IMR-90 (cell line): ENCODE results near the gene DIP2B. TPM values are rescaled to one million over a fixed set of nuclear protein-coding genes. Genes with fewer than 3 reads are reported as not detected.

Source experiments
- ATAC-seq: fragments of 200-7000 bp; cut with Tn5 transposase; 2 replicates; pipeline ENCODE4 v1.9.1; 2020; ENCODE audit warnings: low read depth, mild to moderate bottlenecking, moderate library complexity
- BruUV-seq: library from RNA; stranded (reverse); fragments of 400-500 nt; replicated peaks from 2 replicates; lab custom pipeline; 2021; lab: Mats Ljungman, UMichigan
- CTCF ChIA-PET: fragments of 300-600 bp; formaldehyde crosslinking; extraction: SDS; loops from one replicate; lab custom pipeline; 2021; ENCODE audit warnings: antibody characterized with exemption; lab: Yijun Ruan, JAX
- POLR2A ChIA-PET: fragments of 300-600 bp; sonication (Branson Sonifier 250); formaldehyde crosslinking; loops from one replicate; lab custom pipeline; 2022; ENCODE audit warnings: antibody characterized with exemption; ENCODE audit not compliant: unreplicated experiment; lab: Charles Lee
- DNase-seq: peaks from one replicate; pipeline ENCODE4 v3.0.0; 2013
- H2AFZ ChIP-seq: replicated peaks from 2 replicates; pipeline ENCODE3; 2013; ENCODE audit warnings: low read length, mild to moderate bottlenecking; ENCODE audit not compliant: poor library complexity
- H2AK5ac ChIP-seq: 2 replicates; pipeline ENCODE4 v1.6.1; 2013; ENCODE audit warnings: low read depth, low read length, inconsistent platforms
- H2AK9ac ChIP-seq: replicated peaks from 2 replicates; pipeline ENCODE3; 2013; ENCODE audit warnings: mild to moderate bottlenecking, low read depth, low read length, moderate library complexity; ENCODE audit not compliant: poor library complexity
- H2BK120ac ChIP-seq: 2 replicates; pipeline ENCODE4 v1.6.1; 2013; ENCODE audit warnings: low read depth, low read length, inconsistent platforms
- H2BK15ac ChIP-seq: 3 replicates; pipeline ENCODE4 v1.6.1; 2013; ENCODE audit warnings: low read depth, low read length, inconsistent platforms
- H2BK20ac ChIP-seq: 2 replicates; pipeline ENCODE4 v1.6.1; 2013; ENCODE audit warnings: low read depth, mild to moderate bottlenecking, inconsistent platforms, low read length, moderate library complexity
- H2BK5ac ChIP-seq: 2 replicates; pipeline ENCODE4 v1.6.1; 2013; ENCODE audit warnings: mild to moderate bottlenecking, low read depth, low read length, inconsistent platforms; ENCODE audit not compliant: poor library complexity, severe bottlenecking
- H3K14ac ChIP-seq: replicated peaks from 2 replicates; pipeline ENCODE4 v1.6.1; 2013; ENCODE audit warnings: low read depth, low read length, inconsistent platforms
- H3K18ac ChIP-seq: 2 replicates; pipeline ENCODE4 v1.6.1; 2013; ENCODE audit warnings: low read depth, low read length, control low read depth
- H3K23ac ChIP-seq: 2 replicates; pipeline ENCODE4 v1.6.1; 2013; ENCODE audit warnings: low read depth, low read length, inconsistent platforms
- H3K27ac ChIP-seq: 2 replicates; pipeline ENCODE4 v1.5.1; 2013; ENCODE audit warnings: mild to moderate bottlenecking, control low read depth, low read length; ENCODE audit not compliant: insufficient read depth
- H3K27me3 ChIP-seq: 2 replicates; pipeline ENCODE4 v1.6.1; 2013; ENCODE audit warnings: low read length; ENCODE audit not compliant: control insufficient read depth, insufficient read depth
- H3K36me3 ChIP-seq: 2 replicates; pipeline ENCODE4 v1.6.1; 2013; ENCODE audit warnings: low read length, mixed read lengths; ENCODE audit not compliant: control insufficient read depth, insufficient read depth
- H3K4ac ChIP-seq: 2 replicates; pipeline ENCODE4 v1.6.1; 2013; ENCODE audit warnings: low read depth, low read length, inconsistent platforms
- H3K4me1 ChIP-seq: 2 replicates; pipeline ENCODE4 v1.6.1; 2013; ENCODE audit warnings: low read length, mixed read lengths; ENCODE audit not compliant: control insufficient read depth, insufficient read depth
- H3K4me2 ChIP-seq: 2 replicates; pipeline ENCODE4 v1.6.1; 2013; ENCODE audit warnings: low read depth, mild to moderate bottlenecking, control low read depth, low read length, moderate library complexity
- H3K4me3 ChIP-seq: 2 replicates; pipeline ENCODE4 v1.5.1; 2013; ENCODE audit warnings: low read depth, mild to moderate bottlenecking, control low read depth, low read length, moderate library complexity; ENCODE audit not compliant: insufficient read depth
- H3K56ac ChIP-seq: 2 replicates; pipeline ENCODE4 v1.6.1; 2013; ENCODE audit warnings: low read length, inconsistent platforms; ENCODE audit not compliant: insufficient read depth; ENCODE audit errors: extremely low read depth
- H3K79me1 ChIP-seq, 2 experiments: 2 replicates each; pipeline ENCODE4 v1.6.1; 2013; ENCODE audit warnings: low read length in 2 of 2, inconsistent platforms in 1 of 2, low read depth in 1 of 2
- H3K9ac ChIP-seq: 2 replicates; pipeline ENCODE4 v1.6.1; 2013; ENCODE audit warnings: low read depth, low read length, control low read depth
- H3K9me1 ChIP-seq: 2 replicates; pipeline ENCODE4 v1.6.1; 2013; ENCODE audit warnings: low read length, inconsistent platforms; ENCODE audit not compliant: insufficient read depth
- H3K9me3 ChIP-seq: 2 replicates; pipeline ENCODE4 v1.6.1; 2013; ENCODE audit warnings: low read length; ENCODE audit not compliant: control insufficient read depth, insufficient read depth
- H4K20me1 ChIP-seq: 2 replicates; pipeline ENCODE4 v1.6.1; 2013; ENCODE audit warnings: low read length, inconsistent platforms; ENCODE audit not compliant: insufficient read depth
- H4K5ac ChIP-seq: 2 replicates; pipeline ENCODE4 v1.6.1; 2013; ENCODE audit warnings: mild to moderate bottlenecking, low read depth, low read length, control low read depth
- H4K8ac ChIP-seq, 2 experiments: 2 replicates each; pipeline ENCODE4 v1.6.1; 2013; ENCODE audit warnings: low read depth in 2 of 2, low read length in 2 of 2, control low read depth in 1 of 2, inconsistent platforms in 1 of 2
- H4K91ac ChIP-seq: 2 replicates; pipeline ENCODE4 v1.6.1; 2013; ENCODE audit warnings: low read depth, low read length, inconsistent platforms; ENCODE audit not compliant: insufficient read depth
- BHLHE40 ChIP-seq: fragments of 150-350 bp; IDR thresholded peaks from 2 replicates; pipeline ENCODE4 v1.6.1; 2016; ENCODE audit warnings: mild to moderate bottlenecking, low read depth, low read length
- CEBPB ChIP-seq: IDR thresholded peaks from 2 replicates; pipeline ENCODE4 v1.6.1; 2012; ENCODE audit warnings: low read depth, low read length, improper control_type of control experiment
- CHD1 ChIP-seq: IDR thresholded peaks from 2 replicates; pipeline ENCODE4 v1.6.1; 2012; ENCODE audit warnings: low read depth, low read length, improper control_type of control experiment
- CTCF ChIP-seq: conservative IDR thresholded peaks from 2 replicates; pipeline ENCODE4 v1.5.1; 2012; ENCODE audit warnings: mild to moderate bottlenecking, low read depth, low read length, improper control_type of control experiment
- ELK1 ChIP-seq: fragments of 150-350 bp; IDR thresholded peaks from 2 replicates; pipeline ENCODE4 v1.6.1; 2016; ENCODE audit warnings: low read depth, mild to moderate bottlenecking, low read length, moderate library complexity, borderline replicate concordance
- FOS ChIP-seq: fragments of 150-350 bp; IDR thresholded peaks from 2 replicates; pipeline ENCODE4 v1.6.1; 2016; ENCODE audit warnings: low read depth, low read length
- MAFK ChIP-seq: IDR thresholded peaks from 2 replicates; pipeline ENCODE4 v1.6.1; 2012; ENCODE audit warnings: low read depth, low read length, improper control_type of control experiment
- MXI1 ChIP-seq: IDR thresholded peaks from 2 replicates; pipeline ENCODE4 v1.6.1; 2012; ENCODE audit warnings: low read depth, mild to moderate bottlenecking, low read length, moderate library complexity, borderline replicate concordance
- NFE2L2 ChIP-seq: fragments of 150-350 bp; IDR thresholded peaks from 2 replicates; pipeline ENCODE4 v1.6.1; 2016; ENCODE audit warnings: low read depth, mild to moderate bottlenecking, low read length
- POLR2A ChIP-seq: IDR thresholded peaks from 2 replicates; pipeline ENCODE4 v1.6.1; 2012; ENCODE audit warnings: mild to moderate bottlenecking, low read depth, low read length
- RAD21 ChIP-seq: IDR thresholded peaks from 2 replicates; pipeline ENCODE4 v1.6.1; 2012; ENCODE audit warnings: low read length, improper control_type of control experiment
- RCOR1 ChIP-seq: IDR thresholded peaks from 2 replicates; pipeline ENCODE4 v1.6.1; 2012; ENCODE audit warnings: mild to moderate bottlenecking, low read length, improper control_type of control experiment; ENCODE audit not compliant: insufficient replicate concordance
- SMC3 ChIP-seq: fragments of 150-350 bp; IDR thresholded peaks from 2 replicates; pipeline ENCODE4 v1.6.1; 2016; ENCODE audit warnings: low read depth, mild to moderate bottlenecking, antibody characterized with exemption, low read length, moderate library complexity
- USF2 ChIP-seq: fragments of 150-350 bp; IDR thresholded peaks from 2 replicates; pipeline ENCODE4 v1.6.1; 2017; ENCODE audit warnings: mild to moderate bottlenecking, antibody characterized with exemption, low read length, low read depth
- WGBS, 2 experiments: methylation state at CpG; one replicate each; pipeline versions ENCODE4 v1.1.5 to v1.1.7; 2013; ENCODE audit warnings: missing lambda C conversion rate in 2 of 2; ENCODE audit not compliant: insufficient read length in 1 of 2; ENCODE audit errors: extremely low coverage in 2 of 2; 5-methylcytosine and 5-hydroxymethylcytosine counted together
- dilution Hi-C: fragments of 300-500 bp; cut with HindIII; formaldehyde crosslinking; loops from one replicate; pipeline ENCODE4 v1.14.3; 2018; ENCODE audit warnings: low sequenced_read_pairs; ENCODE audit not compliant: unreplicated experiment
- in situ Hi-C: fragments of 300-500 bp; cut with MboI; formaldehyde crosslinking; loops from 3 replicates; pipeline ENCODE4 v1.14.3; 2019; ENCODE audit warnings: low sequenced_read_pairs, inconsistent platforms, mixed read lengths
- intact Hi-C: fragments of 100-400 bp; cut with micrococcal nuclease; formaldehyde crosslinking; loops from 2 replicates; pipeline ENCODE4 v1.10.0; 2022
- polyA plus RNA-seq, 3 experiments: library from polyadenylated mRNA; depleted of rRNA; stranded (reverse); fragments of >200 nt; gene quantifications; 2 replicates each; pipeline ENCODE4 v1.2.3, GENCODE V29; 2012; ENCODE audit warnings: low replicate concordance in 1 of 3
- total RNA-seq: library from RNA; depleted of rRNA; stranded (reverse); fragments of >200 nt; gene quantifications from 2 replicates; pipeline ENCODE4 v1.2.3, GENCODE V29; 2012

DIP2B gene
- total and polyA plus RNA-seq, 2 of the 4 experiments (the other 2 are of a cell fraction): 7.7 to 12.9 TPM

GRCh38 chr12:50715174-50715573, 210.4 kb downstream of the DIP2B start:
- Histone ChIP-seq H3K4ac (no peak overlapping the region), H2AK9ac (no peak overlapping the region), H3K27me3 (no peaks in the 10 kb centered on the region), H2BK15ac (no peak overlapping the region), H3K36me3 (peaks cover 18% of the 10 kb centered on the region), H2BK120ac (no peak overlapping the region), H2AFZ (no peak overlapping the region), H3K9ac (no peak overlapping the region), H3K9me1 (peaks cover 3% of the 10 kb centered on the region), H3K27ac (no peak overlapping the region), H2AK5ac (no peak overlapping the region), H3K79me1 (no peaks in the 10 kb centered on the region; a peak in 1 of 4 replicates), H3K4me2 (no peak overlapping the region), H4K5ac (no peak overlapping the region), H3K56ac (no peak overlapping the region), H3K18ac (no peak overlapping the region), H3K23ac (no peak overlapping the region), H2BK5ac (no peak overlapping the region), H4K8ac (no peak overlapping the region), H4K91ac (no peak overlapping the region), H3K14ac (no peak overlapping the region), H3K9me3 (no peaks in the 10 kb centered on the region), H2BK20ac (no peak overlapping the region), H3K4me3 (no peak overlapping the region), H3K4me1 (no peaks in the 10 kb centered on the region), H4K20me1 (no peaks in the 10 kb centered on the region)
- intact Hi-C loops: no loop called here
- POLR2A ChIA-PET: no interaction called here
- dilution Hi-C loops: no loop called here
- CTCF ChIA-PET: no interaction called here
- DNase-seq: peak; percentile 12
- no peak for TF ChIP-seq CTCF
- TF ChIP-seq BHLHE40: no peak
- TF ChIP-seq ELK1: no peak
- TF ChIP-seq RAD21: no peak
- no peak for TF ChIP-seq NFE2L2
- no peak for TF ChIP-seq MXI1
- TF ChIP-seq CHD1: no peak
- TF ChIP-seq MAFK: no peak
- TF ChIP-seq POLR2A: no peak
- no peak for TF ChIP-seq RCOR1
- TF ChIP-seq USF2: no peak
- TF ChIP-seq FOS: no peak
- no peak for TF ChIP-seq SMC3
- TF ChIP-seq CEBPB: no peak
- BruUV-seq: no TSS peak
- in situ Hi-C loops: no loop called here
- no CpG with 5 or more reads among the region's 2 CpGs for WGBS, 2 experiments
- no peak for ATAC-seq
